ENCODE results near the gene KRT7.

DNA sequence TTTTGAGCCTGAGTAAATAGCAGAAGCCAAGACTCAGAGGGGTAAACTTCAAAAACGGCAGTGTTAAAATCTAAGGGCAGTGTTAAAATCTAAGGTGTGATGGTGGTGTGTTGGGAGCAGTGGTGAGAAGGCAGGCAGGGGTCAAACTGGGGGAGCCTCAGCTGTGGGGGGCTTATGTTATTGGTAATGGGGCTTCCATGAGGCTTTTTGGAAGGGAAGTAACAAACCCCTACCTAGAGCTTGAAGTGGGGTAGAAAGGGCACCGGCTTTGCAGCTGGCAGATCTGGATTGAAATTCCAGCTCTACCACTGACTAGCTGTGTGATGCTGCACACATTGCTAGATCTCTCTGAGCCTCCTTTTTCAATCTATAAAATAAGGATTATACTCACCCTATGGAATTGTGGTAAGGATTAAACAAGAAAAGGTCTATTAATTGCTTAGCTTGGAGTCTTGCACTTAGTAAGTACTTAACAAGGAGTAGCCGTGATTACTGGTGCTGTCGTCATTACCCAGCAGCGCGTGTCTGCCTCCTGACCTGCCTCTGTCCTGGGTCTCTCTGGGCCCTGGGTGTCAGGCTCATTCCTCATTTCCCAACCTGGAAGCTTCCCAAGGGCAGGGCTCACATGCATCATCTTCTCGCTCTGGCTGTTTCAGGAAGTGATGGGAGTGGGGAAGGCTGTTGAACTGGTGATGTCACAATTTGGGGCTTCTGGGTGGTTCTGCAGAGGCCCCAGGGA is 22.7 kb upstream of the KRT7 start:
- TF ChIP-seq EZH2 (IDR thresholded peaks at IDR 0.05; ENCODE audit: insufficient read depth, poor library complexity, severe bottlenecking) (no peak), EZH2phosphoT487 (IDR thresholded peaks at IDR 0.05; ENCODE audit: insufficient read depth, low read depth) (no peak)

Measured in GM23248 (cell line).